ENCODE data around the gene TMUB2. TPM values are rescaled to one million over a fixed set of nuclear protein-coding genes. Genes with fewer than 3 reads are reported as not detected.
"Not testable (repeated sequence)": the region's sequence is repeated elsewhere in the genome, so short reads cannot be mapped to it uniquely, and the experiment has no call there.

TMUB2 gene
- total and polyA plus RNA-seq, 8 donors = 10.4 to 50.9 (median 15.9) TPM

- FAIRE-seq (no peak), ATAC-seq (no peak), DNase-seq (no peak)
- no peak for TF ChIP-seq CTCF (IDR thresholded peaks at IDR 0.05)
- WGBS, 2 donors = 77 to 89% methylated on average over 5 of the region's 5 CpGs
- H3K36me3 ChIP-seq = no peaks in the 10 kb centered on the region
- no peaks in the 10 kb centered on the region for H3K4me1 ChIP-seq
- no peak overlapping the region for H3K4me3 ChIP-seq
- no peaks in the 10 kb centered on the region for H3K9me3 ChIP-seq
- no peaks in the 10 kb centered on the region for H3K27me3 ChIP-seq
- no peak overlapping the region for H3K27ac ChIP-seq
- intact Hi-C loops (cut with DNase I) = no loop called here
Observed at GRCh38 chr17:44233582-44233981, 46.8 kb downstream of the TMUB2 start.

- ATAC-seq (peak in 1 of 4 donors; percentile 13), FAIRE-seq (no peak), DNase-seq (no peak)
- Histone ChIP-seq H3K36me3 (no peaks in the 10 kb centered on the region), H3K4me3 (no peak overlapping the region), H3K4me1 (no peaks in the 10 kb centered on the region), H3K27ac (peak overlapping the region in 1 of 4 donors; percentile 59), H3K9me3 (no peaks in the 10 kb centered on the region), H3K27me3 (no peaks in the 10 kb centered on the region)
- intact Hi-C loops (cut with DNase I) = no loop called here
- 88 to 89% methylated on average over 5 of the region's 5 CpGs for WGBS, 2 donors
- TF ChIP-seq CTCF (IDR thresholded peaks at IDR 0.05) = no peak
Observed at GRCh38 chr17:44235583-44235936, 48.8 kb downstream of the TMUB2 start.

- FAIRE-seq (no peak), DNase-seq (no peak), ATAC-seq (no peak)
- H3K27me3 ChIP-seq = no peaks in the 10 kb centered on the region
- intact Hi-C loops (cut with DNase I) = no loop called here
- 72 to 82% methylated on average over 5 of the region's 5 CpGs for WGBS, 2 donors
- H3K36me3 ChIP-seq = no peaks in the 10 kb centered on the region
- no peaks in the 10 kb centered on the region for H3K4me1 ChIP-seq
- no peak overlapping the region for H3K27ac ChIP-seq
- no peaks in the 10 kb centered on the region for H3K9me3 ChIP-seq
- TF ChIP-seq CTCF (IDR thresholded peaks at IDR 0.05) = no peak
- H3K4me3 ChIP-seq = no peak overlapping the region
Observed at GRCh38 chr17:44236444-44236991, 49.7 kb downstream of the TMUB2 start.

- FAIRE-seq; DNase-seq; H3K36me3 ChIP-seq; H3K4me3 ChIP-seq; intact Hi-C loops (cut with DNase I); H3K4me1 ChIP-seq; H3K27ac ChIP-seq; H3K9me3 ChIP-seq; ATAC-seq; H3K27me3 ChIP-seq: not testable (repeated sequence)
- 89 to 90% methylated on average over 11 to 22 of the region's 28 CpGs for WGBS, 2 donors
Observed at GRCh38 chr17:44237886-44238285, 51.1 kb downstream of the TMUB2 start.

- FAIRE-seq (no peak), DNase-seq (no peak), ATAC-seq (peak in 1 of 4 donors; percentile 58)
- Histone ChIP-seq H3K4me1 (no peaks in the 10 kb centered on the region), H3K27ac (no peak overlapping the region), H3K4me3 (no peak overlapping the region), H3K27me3 (no peaks in the 10 kb centered on the region), H3K9me3 (no peaks in the 10 kb centered on the region), H3K36me3 (no peaks in the 10 kb centered on the region)
- TF ChIP-seq CTCF (IDR thresholded peaks at IDR 0.05) = no peak
- intact Hi-C loops (cut with DNase I) = no loop called here
- 66 to 76% methylated on average over 6 of the region's 6 CpGs for WGBS, 2 donors
Observed at GRCh38 chr17:44241106-44241624, 54.4 kb downstream of the TMUB2 start.

Small RNA genes within 50 kb of the gene (microRNA-seq; reads per million reads assigned to microRNA genes)
- gene MIR6782 = 0 to 0.39 reads per million in 2 donors

Other genes with a start within 250 kb of the TMUB2 start
- gene PPY, start 244.5 kb upstream of the TMUB2 start, total RNA-seq = 10 to 100 TPM in 4 of 6 donors, 1 to 10 TPM in 2; 7.2 to 46.0 (median 22.7) TPM
- gene PPY, start 244.5 kb upstream of the TMUB2 start, polyA plus RNA-seq = 100 to 1,000 TPM in 1 of 2 donors, 10 to 100 TPM in 1; 57.7 to 392 TPM
- under 1 TPM in 2 of 6 donors, not detected in 4; 0.35 to 0.49 TPM for gene PYY, start 233.0 kb upstream of the TMUB2 start, total RNA-seq
- gene PYY, start 233.0 kb upstream of the TMUB2 start, polyA plus RNA-seq = 1 to 10 TPM in 1 of 2 donors, under 1 TPM in 1; 0.66 to 1.1 TPM
- gene NAGS, start 182.3 kb upstream of the TMUB2 start, total RNA-seq = 1 to 10 TPM in 1 of 6 donors, under 1 TPM in 5; 0.09 to 1.1 (median 0.48) TPM
- 1 to 10 TPM in 1 of 2 donors, under 1 TPM in 1; 0.38 to 1.8 TPM for gene NAGS, start 182.3 kb upstream of the TMUB2 start, polyA plus RNA-seq
- 10 to 100 TPM; 14.4 to 22.7 (median 20.3) TPM for gene TMEM101, start 172.0 kb upstream of the TMUB2 start, total RNA-seq
- gene TMEM101, start 172.0 kb upstream of the TMUB2 start, polyA plus RNA-seq = 10 to 100 TPM; 16.4 to 20.2 TPM
- 10 to 100 TPM; 19.0 to 29.6 (median 25.7) TPM for gene LSM12, start 120.3 kb upstream of the TMUB2 start, total RNA-seq
- 10 to 100 TPM; 14.5 to 21.3 TPM for gene LSM12, start 120.3 kb upstream of the TMUB2 start, polyA plus RNA-seq
- 10 to 100 TPM in 5 of 6 donors, 1 to 10 TPM in 1; 9.1 to 28.0 (median 24.0) TPM for gene G6PC3, start 116.2 kb upstream of the TMUB2 start, total RNA-seq
- gene G6PC3, start 116.2 kb upstream of the TMUB2 start, polyA plus RNA-seq = 10 to 100 TPM; 48.3 to 54.2 TPM
- 10 to 100 TPM; 10.9 to 32.1 (median 16.1) TPM for gene HDAC5, start 63.3 kb upstream of the TMUB2 start, total RNA-seq
- 10 to 100 TPM; 25.8 to 38.1 TPM for gene HDAC5, start 63.3 kb upstream of the TMUB2 start, polyA plus RNA-seq
- gene HROB, start 45.0 kb upstream of the TMUB2 start, total RNA-seq = under 1 TPM; 0.09 to 0.97 (median 0.45) TPM
- gene HROB, start 45.0 kb upstream of the TMUB2 start, polyA plus RNA-seq = under 1 TPM; 0.27 to 0.40 TPM
- 1 to 10 TPM; 1.1 to 3.9 (median 2.3) TPM for gene ASB16, start 16.3 kb upstream of the TMUB2 start, total RNA-seq
- gene ASB16, start 16.3 kb upstream of the TMUB2 start, polyA plus RNA-seq = 1 to 10 TPM; 1.9 to 2.9 TPM
- 10 to 100 TPM; 21.1 to 38.0 (median 24.5) TPM for gene ATXN7L3, start 12.9 kb downstream of the TMUB2 start, total RNA-seq
- gene ATXN7L3, start 12.9 kb downstream of the TMUB2 start, polyA plus RNA-seq = 10 to 100 TPM; 29.8 to 32.0 TPM
- 10 to 100 TPM; 31.9 to 51.8 (median 35.6) TPM for gene UBTF, start 32.7 kb downstream of the TMUB2 start, total RNA-seq
- 10 to 100 TPM; 40.9 to 44.1 TPM for gene UBTF, start 32.7 kb downstream of the TMUB2 start, polyA plus RNA-seq
- gene SLC4A1, start 81.2 kb downstream of the TMUB2 start, total RNA-seq = under 1 TPM in 2 of 6 donors, not detected in 4; 0.24 to 0.37 TPM
- not detected for gene SLC4A1, start 81.2 kb downstream of the TMUB2 start, polyA plus RNA-seq
- 1 to 10 TPM in 5 of 6 donors, under 1 TPM in 1; 0.56 to 5.0 (median 2.9) TPM for gene RUNDC3A, start 121.6 kb downstream of the TMUB2 start, total RNA-seq
- gene RUNDC3A, start 121.6 kb downstream of the TMUB2 start, polyA plus RNA-seq = 10 to 100 TPM; 24.0 to 59.4 TPM
- 10 to 100 TPM; 50.7 to 72.7 (median 62.2) TPM for gene SLC25A39, start 137.9 kb downstream of the TMUB2 start, total RNA-seq
- 100 to 1,000 TPM; 119 to 155 TPM for gene SLC25A39, start 137.9 kb downstream of the TMUB2 start, polyA plus RNA-seq
- 100 to 1,000 TPM in 2 of 6 donors, 10 to 100 TPM in 4; 48.0 to 229 (median 69.6) TPM for gene GRN, start 158.3 kb downstream of the TMUB2 start, total RNA-seq
- 100 to 1,000 TPM in 1 of 2 donors, 10 to 100 TPM in 1; 55.7 to 100 TPM for gene GRN, start 158.3 kb downstream of the TMUB2 start, polyA plus RNA-seq
- gene FAM171A2, start 176.9 kb downstream of the TMUB2 start, total RNA-seq = under 1 TPM; 0.24 to 0.97 (median 0.44) TPM
- gene FAM171A2, start 176.9 kb downstream of the TMUB2 start, polyA plus RNA-seq = 1 to 10 TPM in 1 of 2 donors, under 1 TPM in 1; 0.87 to 1.3 TPM
- under 1 TPM; 0.09 to 0.61 (median 0.46) TPM for gene ITGA2B, start 202.7 kb downstream of the TMUB2 start, total RNA-seq
- under 1 TPM; 0.42 to 0.53 TPM for gene ITGA2B, start 202.7 kb downstream of the TMUB2 start, polyA plus RNA-seq